Measurements from ENCODE around the gene ZNF554.
"Not testable (repeated sequence)": the region's sequence is repeated elsewhere in the genome, so short reads cannot be mapped to it uniquely, and the experiment has no call there.

ZNF554 gene

DNA sequence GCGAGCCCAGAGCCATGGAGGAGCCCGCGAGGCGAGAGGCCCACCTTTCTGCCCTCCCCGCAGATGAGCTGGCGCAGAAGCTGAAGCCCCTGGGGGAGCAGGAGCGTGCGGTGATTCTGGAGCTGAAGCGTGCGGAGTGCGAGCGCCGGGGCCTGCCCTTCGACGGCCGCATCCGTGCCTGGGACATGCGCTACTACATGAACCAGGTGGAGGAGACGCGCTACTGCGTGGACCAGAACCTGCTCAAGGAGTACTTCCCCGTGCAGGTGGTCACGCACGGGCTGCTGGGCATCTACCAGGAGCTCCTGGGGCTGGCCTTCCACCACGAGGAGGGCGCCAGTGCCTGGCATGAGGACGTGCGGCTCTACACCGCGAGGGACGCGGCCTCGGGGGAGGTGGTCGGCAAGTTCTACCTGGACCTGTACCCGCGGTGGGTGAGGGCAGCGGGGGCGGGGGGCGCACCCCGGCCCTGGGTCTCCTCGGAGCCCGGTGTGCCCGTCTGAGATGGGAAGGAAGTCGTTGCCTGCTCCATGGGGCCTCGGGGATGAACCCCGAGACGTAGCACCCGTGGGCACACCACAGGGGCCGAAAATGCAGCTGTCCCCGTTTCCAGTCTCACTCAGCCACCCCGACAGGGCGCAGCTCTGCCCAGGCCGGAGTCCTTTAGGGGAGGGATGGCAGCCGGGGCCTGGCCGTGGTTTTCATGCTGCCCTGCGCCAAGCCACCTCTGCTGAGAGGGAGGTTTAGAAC lies 12.1 kb upstream of the ZNF554 start:
- no peak for DNase-seq (ENCODE audit: low spot score)

- no peak for DNase-seq (ENCODE audit: low spot score)
Observed at GRCh38 chr19:2808129-2808941, 11.3 kb upstream of the ZNF554 start.

DNA sequence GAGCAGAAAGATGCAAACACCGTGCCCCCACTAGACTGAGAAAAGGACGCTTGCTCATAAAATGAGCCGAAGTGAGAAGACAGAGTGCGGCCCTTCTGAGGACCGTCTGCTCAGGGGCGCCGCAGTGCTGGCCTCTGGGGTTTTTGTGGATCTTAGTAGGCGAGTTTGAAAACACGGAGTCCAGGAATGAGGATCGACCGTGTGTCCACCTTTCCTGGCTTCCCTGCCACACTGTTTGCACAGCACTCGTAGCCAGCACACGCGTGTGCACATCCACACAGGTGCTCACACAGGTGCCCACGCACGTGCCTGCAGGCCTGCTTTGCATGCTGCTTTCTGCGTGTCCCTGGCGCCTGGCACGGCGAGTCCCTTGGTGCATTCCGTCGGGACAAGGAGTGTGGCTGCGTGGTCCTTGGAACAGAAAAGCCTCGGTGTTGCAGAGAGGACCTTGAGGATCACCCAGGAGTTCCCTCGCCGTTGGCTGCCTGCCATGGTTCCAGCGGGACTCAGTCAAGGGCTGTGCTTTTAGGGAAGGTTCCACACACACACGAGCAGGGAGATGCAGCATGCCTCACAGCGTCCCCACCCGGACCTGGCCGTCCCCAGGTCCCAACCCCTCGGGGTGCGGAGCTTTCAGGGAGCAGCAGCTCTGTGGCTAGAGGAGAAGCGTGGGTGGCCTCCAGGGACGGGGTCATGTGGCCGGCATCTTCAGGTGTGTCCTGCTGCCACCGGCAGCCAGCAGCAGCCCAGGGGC lies 10.1 kb upstream of the ZNF554 start:
- no peak for DNase-seq (ENCODE audit: low spot score)

DNA sequence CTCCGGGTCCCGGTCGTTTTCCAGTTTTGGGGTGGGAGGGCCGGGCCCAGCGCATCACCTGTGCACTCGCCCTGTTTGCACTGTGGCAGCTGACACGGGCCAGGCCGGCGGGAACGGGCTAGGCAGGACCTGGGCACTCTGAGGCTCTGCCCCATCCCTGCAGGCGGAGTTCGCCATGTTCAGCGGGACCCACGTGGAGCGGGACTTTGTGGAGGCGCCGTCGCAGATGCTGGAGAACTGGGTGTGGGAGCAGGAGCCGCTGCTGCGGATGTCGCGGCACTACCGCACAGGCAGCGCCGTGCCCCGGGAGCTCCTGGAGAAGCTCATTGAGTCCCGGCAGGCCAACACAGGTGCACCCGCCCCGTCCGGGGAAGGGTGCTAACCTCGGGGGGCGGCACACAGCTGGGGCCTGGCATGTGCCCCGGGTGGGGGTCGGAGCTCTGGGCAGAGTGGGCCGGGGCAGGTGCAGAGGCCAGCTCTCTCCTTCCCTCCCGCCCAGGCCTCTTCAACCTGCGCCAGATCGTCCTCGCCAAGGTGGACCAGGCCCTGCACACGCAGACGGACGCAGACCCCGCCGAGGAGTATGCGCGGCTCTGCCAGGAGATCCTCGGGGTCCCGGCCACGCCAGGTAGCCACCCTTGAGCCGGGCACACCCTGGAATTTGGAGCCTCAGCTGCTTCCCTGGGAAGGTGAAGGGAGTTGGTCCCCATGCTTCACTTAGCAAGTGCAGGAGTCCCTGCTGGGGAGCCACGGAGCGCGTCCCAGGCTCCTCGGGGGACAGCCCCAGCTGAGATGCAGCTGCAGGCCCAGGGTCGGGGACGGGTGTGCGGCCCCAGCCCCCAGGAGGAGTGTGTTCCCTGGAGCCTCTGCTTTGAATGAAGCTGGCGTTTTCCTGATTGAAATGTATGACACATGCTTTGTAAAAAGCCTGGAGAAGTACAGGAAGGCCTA lies 9.3 kb upstream of the ZNF554 start:
- DNase-seq (ENCODE audit: low spot score): no peak

DNA sequence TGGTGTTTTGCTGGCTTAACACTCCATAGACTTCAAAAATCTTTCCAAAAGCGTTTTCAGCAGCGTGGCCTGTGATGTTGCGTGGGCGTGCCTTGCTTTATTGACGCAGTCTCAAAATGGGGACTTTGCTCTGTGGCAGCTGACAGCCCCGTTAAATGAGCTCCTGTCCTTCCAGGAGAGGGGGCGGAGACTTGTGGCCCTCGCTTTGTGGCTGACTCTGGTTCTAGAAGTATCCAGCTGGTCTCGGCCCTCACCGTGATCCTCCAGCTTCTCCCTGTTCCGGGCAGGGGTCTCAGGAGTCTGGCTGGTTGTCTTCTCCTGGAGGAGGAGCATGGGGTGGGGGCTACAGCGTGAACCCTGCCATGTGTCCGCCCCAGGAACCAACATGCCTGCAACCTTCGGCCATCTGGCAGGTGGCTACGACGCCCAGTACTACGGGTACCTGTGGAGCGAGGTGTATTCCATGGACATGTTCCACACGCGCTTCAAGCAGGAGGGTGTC lies 8.4 kb upstream of the ZNF554 start:
- DNase-seq (ENCODE audit: low spot score): no peak

DNA sequence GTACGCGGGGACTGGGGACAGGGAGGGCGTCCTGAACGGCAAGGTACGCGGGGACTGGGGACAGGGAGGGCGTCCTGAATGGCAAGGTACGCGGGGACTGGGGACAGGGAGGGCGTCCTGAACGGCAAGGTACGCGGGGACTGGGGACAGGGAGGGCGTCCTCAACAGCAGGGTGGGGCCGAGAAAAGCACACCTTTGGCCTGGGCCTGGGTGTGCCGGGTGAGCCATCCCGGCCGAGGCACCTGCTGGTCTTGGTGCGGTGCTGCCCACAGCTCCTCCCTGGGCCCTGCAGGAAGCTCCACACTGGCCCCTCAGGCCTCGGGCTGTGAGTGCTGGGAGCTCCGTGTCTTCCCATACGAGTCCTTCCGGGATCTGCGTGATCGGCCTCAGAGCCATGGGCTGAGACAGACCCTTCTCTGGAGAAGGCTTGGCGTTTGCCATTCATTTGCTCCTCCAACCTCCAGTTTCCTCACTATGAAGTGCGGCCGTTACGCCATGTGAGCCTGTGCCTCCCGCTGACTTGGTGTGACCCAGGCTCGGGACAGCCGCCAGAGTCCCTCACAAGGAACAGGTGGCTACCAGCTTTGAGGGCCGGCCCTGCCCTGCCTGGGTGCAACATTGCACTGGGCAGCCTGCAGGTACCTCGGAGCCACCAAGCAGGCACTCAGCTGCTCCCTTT lies 7.8 kb upstream of the ZNF554 start:
- no peak for DNase-seq (ENCODE audit: low spot score)

DNA sequence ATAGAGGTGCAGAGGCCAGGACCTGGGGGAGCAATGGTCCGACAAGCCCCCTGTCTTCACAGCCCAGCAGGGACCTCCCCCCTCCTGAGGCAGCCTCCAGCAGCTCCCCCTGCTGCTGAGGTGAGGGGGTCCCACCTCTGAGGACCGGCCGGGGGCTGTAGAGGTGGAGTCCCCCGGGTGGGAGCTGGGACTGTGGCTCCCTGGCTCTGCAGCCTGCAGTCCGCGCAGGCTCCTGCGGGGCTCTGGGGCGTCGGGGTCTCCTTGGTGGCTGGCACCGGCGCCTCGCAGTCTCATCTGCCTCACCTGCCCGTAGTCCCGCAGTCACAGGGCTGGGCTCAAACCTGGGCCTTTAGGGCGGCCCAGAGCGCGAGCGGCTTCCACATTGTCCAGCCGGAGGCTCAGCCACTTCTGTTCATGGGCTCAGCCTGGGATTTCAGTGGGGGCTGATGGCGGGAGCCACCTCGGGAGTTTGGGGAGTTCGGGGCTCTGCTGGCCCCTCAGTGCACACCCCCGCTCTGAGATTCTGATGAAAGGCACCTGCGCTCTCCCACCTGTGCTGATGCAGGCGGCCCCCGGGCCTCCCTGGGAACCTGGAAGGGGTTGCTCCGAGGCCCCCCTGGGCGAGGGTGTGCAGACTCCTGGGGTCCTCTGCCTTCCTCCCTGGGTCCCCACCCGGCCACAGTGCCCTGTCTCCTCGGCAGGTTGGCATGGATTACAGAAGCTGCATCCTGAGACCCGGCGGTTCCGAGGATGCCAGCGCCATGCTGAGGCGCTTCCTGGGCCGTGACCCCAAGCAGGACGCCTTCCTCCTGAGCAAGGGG lies 7.0 kb upstream of the ZNF554 start:
- DNase-seq (ENCODE audit: low spot score): no peak

- no peak for DNase-seq (ENCODE audit: low spot score)
Observed at GRCh38 chr19:2813235-2814160, 6.2 kb upstream of the ZNF554 start.

DNA sequence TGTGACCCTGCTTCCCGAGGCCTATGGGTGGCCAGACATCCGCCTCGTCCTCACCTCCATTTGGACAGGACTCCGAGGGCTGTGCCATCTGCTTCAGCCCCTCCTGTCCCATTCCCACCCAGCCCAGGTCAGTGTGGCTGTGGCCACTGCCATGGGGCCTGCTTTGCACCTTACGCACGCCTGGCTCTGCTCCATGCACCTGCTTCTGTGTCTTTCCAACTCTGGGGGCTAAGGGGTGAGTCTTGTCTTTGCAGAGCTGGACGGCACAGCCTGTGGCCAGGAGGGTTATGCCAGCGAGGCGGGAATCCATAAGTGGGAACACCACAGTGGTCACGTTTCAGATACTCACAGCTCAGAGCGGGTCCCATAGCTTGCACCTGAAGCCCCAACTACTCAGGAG lies 5.2 kb upstream of the ZNF554 start:
- DNase-seq (ENCODE audit: low spot score): no peak

GRCh38 chr19:2815191-2815614 lies 4.5 kb upstream of the ZNF554 start:
- DNase-seq (ENCODE audit: low spot score): no peak

DNA sequence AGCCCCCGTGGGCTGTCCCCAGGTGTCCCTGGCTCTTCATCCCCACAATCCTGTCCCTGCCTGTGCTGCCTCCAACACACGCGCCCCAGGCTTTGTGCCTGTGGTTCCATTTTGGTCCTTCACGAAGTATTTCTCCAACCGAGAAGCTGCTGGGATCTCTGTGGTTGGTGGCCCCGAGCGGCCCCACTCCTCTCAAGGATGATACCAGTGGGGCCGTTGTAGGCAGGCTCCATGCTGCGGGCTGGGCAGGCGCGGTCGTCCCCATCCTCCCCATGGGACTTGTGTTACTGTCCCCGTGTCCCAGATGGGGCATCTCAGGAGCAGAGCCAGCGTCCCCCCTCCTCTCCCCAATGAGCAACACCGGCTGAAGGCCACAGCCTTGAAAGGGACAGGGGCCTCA lies 3.7 kb upstream of the ZNF554 start:
- no peak for DNase-seq (ENCODE audit: low spot score)

GRCh38 chr19:2816641-2817040 lies 3.0 kb upstream of the ZNF554 start:
- no peak for DNase-seq (ENCODE audit: low spot score)

GRCh38 chr19:2817237-2817829 lies 2.3 kb upstream of the ZNF554 start:
- DNase-seq (ENCODE audit: low spot score): not testable (repeated sequence)

DNA sequence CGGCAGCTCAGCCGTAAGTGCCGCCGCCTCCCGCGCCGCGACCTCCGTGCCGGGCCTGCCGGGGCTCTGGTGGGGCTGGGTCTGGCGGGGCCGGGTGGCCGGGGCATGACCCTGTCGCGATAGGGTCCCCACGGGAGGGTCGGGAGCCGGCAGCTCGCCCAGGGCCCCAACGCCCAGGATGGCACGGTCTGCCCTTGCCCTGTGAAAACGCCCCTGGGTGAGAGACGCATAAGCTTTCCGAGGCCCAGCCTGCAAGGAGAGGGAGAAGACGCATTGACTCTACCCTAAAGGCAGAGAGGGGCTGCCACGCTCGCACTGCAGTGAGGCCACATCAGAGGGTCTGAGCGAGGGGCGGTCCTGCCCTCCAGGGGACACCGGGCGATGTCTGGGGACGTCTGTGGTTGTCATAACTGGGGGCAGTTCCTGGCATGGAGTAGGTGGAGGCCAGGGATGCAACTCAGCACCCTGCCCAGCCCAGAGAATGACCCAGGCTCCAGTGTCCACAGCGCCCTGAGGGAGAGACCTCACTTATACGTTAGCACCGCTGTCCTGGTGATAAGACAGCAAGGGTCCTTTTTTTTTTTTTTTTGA lies 539 bp downstream of the ZNF554 start:
- DNase-seq (ENCODE audit: low spot score): no peak

DNA sequence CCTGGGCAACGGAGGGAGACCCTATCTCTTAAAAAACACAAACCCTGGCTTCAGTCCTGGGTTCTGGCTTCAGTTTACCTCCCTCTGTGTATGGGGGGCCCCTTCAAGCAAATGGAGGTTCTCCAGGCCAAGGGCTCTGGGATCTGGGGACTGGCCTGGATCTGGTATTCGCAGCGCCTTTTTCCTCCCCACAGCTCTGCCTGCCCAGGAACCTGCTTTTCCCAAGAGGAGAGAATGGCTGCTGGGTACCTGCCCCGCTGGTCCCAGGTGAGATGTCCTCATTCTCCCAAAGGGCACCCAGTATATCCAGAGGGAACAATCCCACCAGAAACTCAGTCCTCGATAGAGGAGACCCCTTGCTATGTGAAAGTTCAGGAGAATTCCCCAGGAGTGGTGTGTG lies 3.2 kb downstream of the ZNF554 start:
- no peak for DNase-seq (ENCODE audit: low spot score)

GRCh38 chr19:2823646-2824045 lies 4.0 kb downstream of the ZNF554 start:
- DNase-seq (ENCODE audit: low spot score): no peak

- DNase-seq (ENCODE audit: low spot score): no peak
Observed at GRCh38 chr19:2824129-2824528, 4.5 kb downstream of the ZNF554 start.

- DNase-seq (ENCODE audit: low spot score): no peak
Observed at GRCh38 chr19:2827022-2827421, 7.4 kb downstream of the ZNF554 start.
